ENCODE data around the gene INPP5B. TPM values are rescaled to one million over a fixed set of nuclear protein-coding genes. Genes with fewer than 3 reads are reported as not detected.

Gene INPP5B
- total and polyA plus RNA-seq, 9 of the 15 experiments (the other 6 are each of a cell fraction or from before 2014, with no cell fraction given): 14.1 to 28.7 (median 20.9) TPM

- TF ChIP-seq SNRNP70 (optimal IDR thresholded peaks at IDR 0.05; ENCODE audit: low read depth, low read length): no peak
- TF ChIP-seq ZBTB9 (CRISPR knock-in tag; IDR thresholded peaks at IDR 0.05): no peak
- no peak for TF ChIP-seq HMGN3 (IDR thresholded peaks at IDR 0.05; ENCODE audit: borderline replicate concordance, extremely low read depth, insufficient read length, low read depth, low read length)
- no peak for TF ChIP-seq ZBTB40 (IDR thresholded peaks at IDR 0.05)
- TF ChIP-seq ZBTB40 (CRISPR knock-in tag; IDR thresholded peaks at IDR 0.05): no peak
- TF ChIP-seq ZNF77 (CRISPR knock-in tag; IDR thresholded peaks at IDR 0.05): no peak
- TF ChIP-seq ZNF316 (IDR thresholded peaks at IDR 0.05): peak; percentile 60
- TF ChIP-seq ZNF589 (CRISPR knock-in tag; IDR thresholded peaks at IDR 0.05; ENCODE audit: low read depth): peak; percentile 29; the same call in 1 of the 2 replicates
- TF ChIP-seq EZH2 (IDR thresholded peaks at IDR 0.05; ENCODE audit: borderline replicate concordance, low read depth, low read length): no peak
- no peak for TF ChIP-seq TSHZ1 (CRISPR knock-in tag; IDR thresholded peaks at IDR 0.05)
- TF ChIP-seq ZNF232 (CRISPR knock-in tag; IDR thresholded peaks at IDR 0.05): no peak
- TF ChIP-seq POLR2AphosphoS5 (IDR thresholded peaks at IDR 0.05; ENCODE audit: control insufficient read depth, insufficient read depth, low read depth, low read length): peak; percentile 46
- TF ChIP-seq HDAC3 (IDR thresholded peaks at IDR 0.05; ENCODE audit: borderline replicate concordance, partially characterized antibody): no peak
Observed at GRCh38 chr1:37945743-37946702, 830 bp downstream of the INPP5B start (continued).

Measured in K562 (cell line).